SK-N-SH (cell line): ENCODE measurements around the gene FYCO1.

Source experiments
- CTCF ChIP-seq: fragments of 200-600 bp; sonication (generic); IDR thresholded peaks from 2 replicates; pipeline ENCODE4 v1.6.1; 2017; ENCODE audit warnings: antibody characterized with exemption, mild to moderate bottlenecking, moderate library complexity
- EP300 ChIP-seq, 2 experiments: IDR thresholded peaks; 2 replicates each; pipeline versions ENCODE4 v1.4.0 to v1.6.1; 2012; ENCODE audit warnings: borderline replicate concordance in 1 of 2, low read depth in 1 of 2, low read length in 1 of 2
- FOXJ3 ChIP-seq: sonication (generic); formaldehyde crosslinking; IDR thresholded peaks from 2 replicates; pipeline ENCODE4 v1.5.1; 2020; ENCODE audit warnings: mild to moderate bottlenecking, missing genetic modification reagents
- GABPA ChIP-seq: IDR thresholded peaks from 2 replicates; pipeline ENCODE4 v1.4.0; 2012; ENCODE audit warnings: low read depth, mild to moderate bottlenecking
- JUND ChIP-seq: IDR thresholded peaks from 2 replicates; pipeline ENCODE4 v1.4.0; 2012
- POLR2AphosphoS5 ChIP-seq: IDR thresholded peaks from 2 replicates; pipeline ENCODE4 v1.6.1; 2012; ENCODE audit warnings: low read depth, low read length
- REST ChIP-seq: IDR thresholded peaks from 2 replicates; pipeline ENCODE4 v1.6.1; 2012; ENCODE audit warnings: mild to moderate bottlenecking, low read depth, low read length, moderate library complexity
- RFX5 ChIP-seq: IDR thresholded peaks from 2 replicates; pipeline ENCODE4 v1.6.1; 2012; ENCODE audit warnings: mild to moderate bottlenecking, improper control_type of control experiment, low read length
- SMC3 ChIP-seq: IDR thresholded peaks from 2 replicates; pipeline ENCODE4 v1.6.1; 2012; ENCODE audit warnings: low read depth, low read length, improper control_type of control experiment
- TAF1 ChIP-seq: IDR thresholded peaks from 2 replicates; pipeline ENCODE4 v1.6.1; 2012; ENCODE audit warnings: low read depth, mild to moderate bottlenecking, low read length, moderate library complexity, borderline replicate concordance
- TCF12 ChIP-seq: IDR thresholded peaks from 2 replicates; pipeline ENCODE4 v1.4.0; 2012
- YY1 ChIP-seq: IDR thresholded peaks from 2 replicates; pipeline ENCODE4 v1.4.0; 2012; ENCODE audit warnings: low read depth, mild to moderate bottlenecking
- TF ChIP-seq, protein P1 (sequence below): IDR thresholded peaks from 2 replicates; pipeline ENCODE4 v1.4.0; 2012; ENCODE audit warnings: low read depth, borderline replicate concordance
- TF ChIP-seq, protein P2 (sequence below): fragments of 150-350 bp; IDR thresholded peaks from 2 replicates; pipeline ENCODE4 v1.6.1; 2017; ENCODE audit warnings: antibody characterized with exemption, low read length, low read depth, borderline replicate concordance

DNA sequence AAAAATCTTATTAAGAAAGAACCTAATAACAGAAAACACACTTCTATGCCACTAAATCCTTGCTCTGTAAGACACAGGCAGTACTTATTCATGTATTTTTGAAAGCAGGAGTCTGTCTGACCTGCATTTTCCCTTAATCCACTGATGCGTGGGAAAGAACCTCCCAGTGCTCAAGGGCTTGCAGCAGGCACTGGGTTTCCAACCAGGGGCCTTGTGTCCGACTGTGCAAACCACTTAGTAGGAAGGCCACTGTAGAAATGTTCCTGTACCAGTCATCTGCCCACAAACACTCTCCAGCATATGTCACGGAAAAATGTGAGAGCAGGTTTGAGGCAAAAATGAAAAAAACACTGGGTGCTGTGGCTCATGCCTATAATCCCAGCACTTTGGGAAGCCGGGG lies 39.9 kb downstream of the FYCO1 start:
- no peak for TF ChIP-seq RFX5
- TF ChIP-seq, protein P1, sequence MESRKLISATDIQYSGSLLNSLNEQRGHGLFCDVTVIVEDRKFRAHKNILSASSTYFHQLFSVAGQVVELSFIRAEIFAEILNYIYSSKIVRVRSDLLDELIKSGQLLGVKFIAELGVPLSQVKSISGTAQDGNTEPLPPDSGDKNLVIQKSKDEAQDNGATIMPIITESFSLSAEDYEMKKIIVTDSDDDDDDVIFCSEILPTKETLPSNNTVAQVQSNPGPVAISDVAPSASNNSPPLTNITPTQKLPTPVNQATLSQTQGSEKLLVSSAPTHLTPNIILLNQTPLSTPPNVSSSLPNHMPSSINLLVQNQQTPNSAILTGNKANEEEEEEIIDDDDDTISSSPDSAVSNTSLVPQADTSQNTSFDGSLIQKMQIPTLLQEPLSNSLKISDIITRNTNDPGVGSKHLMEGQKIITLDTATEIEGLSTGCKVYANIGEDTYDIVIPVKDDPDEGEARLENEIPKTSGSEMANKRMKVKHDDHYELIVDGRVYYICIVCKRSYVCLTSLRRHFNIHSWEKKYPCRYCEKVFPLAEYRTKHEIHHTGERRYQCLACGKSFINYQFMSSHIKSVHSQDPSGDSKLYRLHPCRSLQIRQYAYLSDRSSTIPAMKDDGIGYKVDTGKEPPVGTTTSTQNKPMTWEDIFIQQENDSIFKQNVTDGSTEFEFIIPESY, result no peak
- no peak for TF ChIP-seq JUND
- TF ChIP-seq, protein P2, sequence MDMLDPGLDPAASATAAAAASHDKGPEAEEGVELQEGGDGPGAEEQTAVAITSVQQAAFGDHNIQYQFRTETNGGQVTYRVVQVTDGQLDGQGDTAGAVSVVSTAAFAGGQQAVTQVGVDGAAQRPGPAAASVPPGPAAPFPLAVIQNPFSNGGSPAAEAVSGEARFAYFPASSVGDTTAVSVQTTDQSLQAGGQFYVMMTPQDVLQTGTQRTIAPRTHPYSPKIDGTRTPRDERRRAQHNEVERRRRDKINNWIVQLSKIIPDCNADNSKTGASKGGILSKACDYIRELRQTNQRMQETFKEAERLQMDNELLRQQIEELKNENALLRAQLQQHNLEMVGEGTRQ, result no peak
- no peak for TF ChIP-seq YY1
- no peak for TF ChIP-seq CTCF
- no peak for TF ChIP-seq TAF1
- no peak for TF ChIP-seq EP300 (IDR thresholded peaks at IDR 0.05; ENCODE audit: borderline replicate concordance in 1 of 2, low read depth in 1 of 2, low read length in 1 of 2)
- TF ChIP-seq POLR2AphosphoS5, result no peak
- TF ChIP-seq TCF12, result no peak
- TF ChIP-seq SMC3, result no peak
- no peak for TF ChIP-seq REST
- TF ChIP-seq GABPA, result no peak
- no peak for TF ChIP-seq FOXJ3 (CRISPR knock-in tag)
